Esophagus muscularis mucosa (tissue), 3 donors: ENCODE data around the gene LOXL3.

Experiments used
- CTCF ChIP-seq, 3 experiments: fragments of 200-600 bp in 2 of 3; fragments of 450-650 bp in 1 of 3; sonication (generic) in 2 of 3; IDR thresholded peaks; one replicate each; pipeline ENCODE4 v1.5.1; 2017 to 2019; ENCODE audit warnings: antibody characterized with exemption in 3 of 3, mild to moderate bottlenecking in 2 of 3, moderate library complexity in 1 of 3
- POLR2AphosphoS5 ChIP-seq, 2 donors: sonication (generic); formaldehyde crosslinking; IDR thresholded peaks; one replicate each; pipeline ENCODE4 v1.6.1; 2017; ENCODE audit warnings: antibody characterized with exemption in 2 of 2

GRCh38 chr2:74548900-74549826, 4.6 kb downstream of the LOXL3 start:
- TF ChIP-seq POLR2AphosphoS5 (IDR thresholded peaks at IDR 0.05) (peak in 1 of 2 donors; percentile 32), CTCF (IDR thresholded peaks at IDR 0.05) (peak in 1 of 3 experiments; percentile 9)
